ENCODE data around the gene MCC.

MCC gene

GRCh38 chr5:113108485-113108884, 379.8 kb downstream of the MCC start:
- Mint-ChIP-seq H3K4me3 (no peak overlapping the region), H3K27me3 (no peaks in the 10 kb centered on the region), H3K36me3 (ENCODE audit: low read depth) (no peaks in the 10 kb centered on the region), H3K27ac (no peak overlapping the region), H3K4me1 (ENCODE audit: low read depth) (no peaks in the 10 kb centered on the region), H3K9me3 (no peaks in the 10 kb centered on the region)

GRCh38 chr5:113106821-113107220, 381.4 kb downstream of the MCC start:
- Mint-ChIP-seq H3K27ac (no peak overlapping the region), H3K4me1 (ENCODE audit: low read depth) (no peaks in the 10 kb centered on the region), H3K36me3 (ENCODE audit: low read depth) (no peaks in the 10 kb centered on the region), H3K9me3 (no peaks in the 10 kb centered on the region), H3K4me3 (no peak overlapping the region), H3K27me3 (no peaks in the 10 kb centered on the region)

- Mint-ChIP-seq H3K9me3 (no peaks in the 10 kb centered on the region), H3K4me1 (ENCODE audit: low read depth) (no peaks in the 10 kb centered on the region), H3K36me3 (ENCODE audit: low read depth) (no peaks in the 10 kb centered on the region), H3K27ac (no peak overlapping the region), H3K27me3 (no peaks in the 10 kb centered on the region), H3K4me3 (no peak overlapping the region)
These were observed 382.5 kb downstream of the MCC start for GRCh38 chr5:113105693-113106280.

- no peaks in the 10 kb centered on the region for H3K36me3 Mint-ChIP-seq (ENCODE audit: low read depth)
- H3K9me3 Mint-ChIP-seq, result no peaks in the 10 kb centered on the region
- H3K27ac Mint-ChIP-seq, result no peak overlapping the region
- H3K4me1 Mint-ChIP-seq (ENCODE audit: low read depth), result no peaks in the 10 kb centered on the region
- H3K27me3 Mint-ChIP-seq, result no peaks in the 10 kb centered on the region
- H3K4me3 Mint-ChIP-seq, result no peak overlapping the region
These were observed 384.9 kb downstream of the MCC start for GRCh38 chr5:113103330-113103729.

- Mint-ChIP-seq H3K36me3 (ENCODE audit: low read depth) (no peaks in the 10 kb centered on the region), H3K4me3 (no peak overlapping the region), H3K4me1 (ENCODE audit: low read depth) (no peaks in the 10 kb centered on the region), H3K27ac (no peak overlapping the region), H3K9me3 (no peaks in the 10 kb centered on the region), H3K27me3 (no peaks in the 10 kb centered on the region)
These were observed 386.1 kb downstream of the MCC start for GRCh38 chr5:113102121-113102531.

GRCh38 chr5:113100981-113101380, 387.3 kb downstream of the MCC start:
- Mint-ChIP-seq H3K9me3 (no peaks in the 10 kb centered on the region), H3K4me3 (no peak overlapping the region), H3K27ac (no peak overlapping the region), H3K27me3 (no peaks in the 10 kb centered on the region), H3K4me1 (ENCODE audit: low read depth) (no peaks in the 10 kb centered on the region), H3K36me3 (ENCODE audit: low read depth) (no peaks in the 10 kb centered on the region)

- Mint-ChIP-seq H3K9me3 (no peaks in the 10 kb centered on the region), H3K36me3 (ENCODE audit: low read depth) (no peaks in the 10 kb centered on the region), H3K4me3 (no peak overlapping the region), H3K4me1 (ENCODE audit: low read depth) (no peaks in the 10 kb centered on the region), H3K27me3 (no peaks in the 10 kb centered on the region), H3K27ac (no peak overlapping the region)
These were observed 388.4 kb downstream of the MCC start for GRCh38 chr5:113099822-113100221.

- no peaks in the 10 kb centered on the region for H3K9me3 Mint-ChIP-seq
- no peaks in the 10 kb centered on the region for H3K4me1 Mint-ChIP-seq (ENCODE audit: low read depth)
- H3K27me3 Mint-ChIP-seq, result no peaks in the 10 kb centered on the region
- no peak overlapping the region for H3K4me3 Mint-ChIP-seq
- no peak overlapping the region for H3K27ac Mint-ChIP-seq
- H3K36me3 Mint-ChIP-seq (ENCODE audit: low read depth), result no peaks in the 10 kb centered on the region
These were observed 389.9 kb downstream of the MCC start for GRCh38 chr5:113098378-113098777.

GRCh38 chr5:113095831-113096230, 392.4 kb downstream of the MCC start:
- Mint-ChIP-seq H3K4me3 (no peak overlapping the region), H3K4me1 (ENCODE audit: low read depth) (no peaks in the 10 kb centered on the region), H3K27ac (no peak overlapping the region), H3K27me3 (no peaks in the 10 kb centered on the region), H3K9me3 (no peaks in the 10 kb centered on the region), H3K36me3 (ENCODE audit: low read depth) (no peaks in the 10 kb centered on the region)

- peaks cover 8% of the 10 kb centered on the region for H3K4me1 Mint-ChIP-seq (ENCODE audit: low read depth)
- no peak overlapping the region for H3K4me3 Mint-ChIP-seq
- no peaks in the 10 kb centered on the region for H3K36me3 Mint-ChIP-seq (ENCODE audit: low read depth)
- no peaks in the 10 kb centered on the region for H3K9me3 Mint-ChIP-seq
- no peak overlapping the region for H3K27ac Mint-ChIP-seq
- no peaks in the 10 kb centered on the region for H3K27me3 Mint-ChIP-seq
These were observed 394.7 kb downstream of the MCC start for GRCh38 chr5:113093558-113093957.

GRCh38 chr5:113092683-113093082, 395.6 kb downstream of the MCC start:
- Mint-ChIP-seq H3K36me3 (ENCODE audit: low read depth) (no peaks in the 10 kb centered on the region), H3K27me3 (no peaks in the 10 kb centered on the region), H3K27ac (no peak overlapping the region), H3K9me3 (no peaks in the 10 kb centered on the region), H3K4me3 (no peak overlapping the region), H3K4me1 (ENCODE audit: low read depth) (peaks cover 8% of the 10 kb centered on the region)

GRCh38 chr5:113091622-113092021, 396.6 kb downstream of the MCC start:
- H3K4me3 Mint-ChIP-seq, result no peak overlapping the region
- no peaks in the 10 kb centered on the region for H3K9me3 Mint-ChIP-seq
- H3K36me3 Mint-ChIP-seq (ENCODE audit: low read depth), result no peaks in the 10 kb centered on the region
- H3K27me3 Mint-ChIP-seq, result no peaks in the 10 kb centered on the region
- H3K4me1 Mint-ChIP-seq (ENCODE audit: low read depth), result peaks cover 8% of the 10 kb centered on the region
- H3K27ac Mint-ChIP-seq, result no peak overlapping the region

- no peaks in the 10 kb centered on the region for H3K9me3 Mint-ChIP-seq
- peaks cover 8% of the 10 kb centered on the region for H3K4me1 Mint-ChIP-seq (ENCODE audit: low read depth)
- H3K27me3 Mint-ChIP-seq, result no peaks in the 10 kb centered on the region
- no peak overlapping the region for H3K27ac Mint-ChIP-seq
- no peak overlapping the region for H3K4me3 Mint-ChIP-seq
- H3K36me3 Mint-ChIP-seq (ENCODE audit: low read depth), result no peaks in the 10 kb centered on the region
These were observed 397.7 kb downstream of the MCC start for GRCh38 chr5:113090336-113091106.

- H3K27ac Mint-ChIP-seq, result no peak overlapping the region
- H3K36me3 Mint-ChIP-seq (ENCODE audit: low read depth), result no peaks in the 10 kb centered on the region
- peaks cover 8% of the 10 kb centered on the region for H3K4me1 Mint-ChIP-seq (ENCODE audit: low read depth)
- no peak overlapping the region for H3K4me3 Mint-ChIP-seq
- no peaks in the 10 kb centered on the region for H3K9me3 Mint-ChIP-seq
- H3K27me3 Mint-ChIP-seq, result no peaks in the 10 kb centered on the region
These were observed 398.5 kb downstream of the MCC start for GRCh38 chr5:113089653-113090335.

- no peaks in the 10 kb centered on the region for H3K9me3 Mint-ChIP-seq
- H3K36me3 Mint-ChIP-seq (ENCODE audit: low read depth), result no peaks in the 10 kb centered on the region
- H3K27ac Mint-ChIP-seq, result no peak overlapping the region
These were observed 400.2 kb downstream of the MCC start for GRCh38 chr5:113087976-113088514.

More at GRCh38 chr5:113087976-113088514, 400.2 kb downstream of the MCC start:
- no peak overlapping the region for H3K4me3 Mint-ChIP-seq
- H3K27me3 Mint-ChIP-seq, result no peaks in the 10 kb centered on the region
- H3K4me1 Mint-ChIP-seq (ENCODE audit: low read depth), result peaks cover 8% of the 10 kb centered on the region
